Activated CD8-positive, alpha-beta memory T cell treated with anti-CD3 and anti-CD28 coated beads for 24 hours (primary cell): ENCODE measurements around the gene TAF7.
"Not testable (repeated sequence)": the region's sequence is repeated elsewhere in the genome, so short reads cannot be mapped to it uniquely, and the experiment has no call there.

Source experiments
- DNase-seq: peaks from one replicate; pipeline ENCODE4 v3.0.0-alpha.2; 2020

TAF7 gene

GRCh38 chr5:141338538-141339306 lies 18.1 kb upstream of the TAF7 start, which contains the start of gene PCDHGA2:
TSS of gene PCDHGA2 (plus strand) at chr5:141338760.
- no peak for DNase-seq

GRCh38 chr5:141332571-141332970 lies 12.0 kb upstream of the TAF7 start:
- DNase-seq, result not testable (repeated sequence)

- DNase-seq, result no peak
Measured at GRCh38 chr5:141330299-141331080, 9.9 kb upstream of the TAF7 start, which contains the start of gene PCDHGA1. TSS of gene PCDHGA1 (plus strand) at chr5:141330514.

GRCh38 chr5:141328231-141328630 lies 7.6 kb upstream of the TAF7 start:
- DNase-seq, result no peak

- peak; percentile 80 for DNase-seq
Measured at GRCh38 chr5:141326088-141326854, 5.7 kb upstream of the TAF7 start.

- no peak for DNase-seq
Measured at GRCh38 chr5:141322261-141322660, 1.7 kb upstream of the TAF7 start.

- DNase-seq, result no peak
Measured at GRCh38 chr5:141319699-141320098, 885 bp downstream of the TAF7 start.

GRCh38 chr5:141319202-141319601 lies 1.4 kb downstream of the TAF7 start:
- DNase-seq, result no peak

- DNase-seq, result not testable (repeated sequence)
Measured at GRCh38 chr5:141316963-141317362, 3.6 kb downstream of the TAF7 start.

GRCh38 chr5:141313711-141314110 lies 6.9 kb downstream of the TAF7 start:
- DNase-seq, result no peak

GRCh38 chr5:141306630-141307029 lies 14.0 kb downstream of the TAF7 start:
- DNase-seq, result no peak

GRCh38 chr5:141303756-141304155 lies 16.8 kb downstream of the TAF7 start, which contains the start of gene SLC25A2:
TSS of gene SLC25A2 (minus strand) at chr5:141304049. CDS start at chr5:141303865, 184 bp downstream.
- DNase-seq, result no peak

GRCh38 chr5:141298376-141298775 lies 22.2 kb downstream of the TAF7 start:
- DNase-seq, result no peak

- no peak for DNase-seq
Measured at GRCh38 chr5:141272906-141273305, 47.7 kb downstream of the TAF7 start.

- DNase-seq, result no peak
Measured at GRCh38 chr5:141269195-141269594, 51.4 kb downstream of the TAF7 start.
